GM23338 (cell line): Measurements from ENCODE around the gene RHEBL1.

Experiments
- CREB1 ChIP-seq: fragments of 250-450 bp; sonication (Bioruptor Pico); IDR thresholded peaks from 2 replicates; pipeline ENCODE4 v1.5.0; 2020; ENCODE audit warnings: low read depth, mild to moderate bottlenecking, moderate library complexity
- CTCF ChIP-seq, 2 experiments: fragments of 200-600 bp in 1 of 2; sonication (generic) in 1 of 2; conservative IDR thresholded peaks; 2 replicates each; pipeline versions ENCODE4 v1.5.1 to v1.6.1; 2016 to 2017; ENCODE audit warnings: antibody characterized with exemption in 2 of 2, low read depth in 2 of 2, mild to moderate bottlenecking in 2 of 2, moderate library complexity in 1 of 2
- EZH2 ChIP-seq: fragments of 200-600 bp; sonication (generic); IDR thresholded peaks from one replicate; pipeline ENCODE4 v1.8.0; 2017; ENCODE audit warnings: antibody characterized with exemption, mild to moderate bottlenecking, low read depth; ENCODE audit not compliant: unreplicated experiment
- JUNB ChIP-seq: IDR thresholded peaks from one replicate; pipeline ENCODE4 v1.6.1; 2016; ENCODE audit warnings: antibody characterized with exemption; ENCODE audit not compliant: unreplicated experiment
- STAT1 ChIP-seq: IDR thresholded peaks from one replicate; pipeline ENCODE4 v1.6.1; 2016; ENCODE audit warnings: antibody characterized with exemption; ENCODE audit not compliant: unreplicated experiment

DNA sequence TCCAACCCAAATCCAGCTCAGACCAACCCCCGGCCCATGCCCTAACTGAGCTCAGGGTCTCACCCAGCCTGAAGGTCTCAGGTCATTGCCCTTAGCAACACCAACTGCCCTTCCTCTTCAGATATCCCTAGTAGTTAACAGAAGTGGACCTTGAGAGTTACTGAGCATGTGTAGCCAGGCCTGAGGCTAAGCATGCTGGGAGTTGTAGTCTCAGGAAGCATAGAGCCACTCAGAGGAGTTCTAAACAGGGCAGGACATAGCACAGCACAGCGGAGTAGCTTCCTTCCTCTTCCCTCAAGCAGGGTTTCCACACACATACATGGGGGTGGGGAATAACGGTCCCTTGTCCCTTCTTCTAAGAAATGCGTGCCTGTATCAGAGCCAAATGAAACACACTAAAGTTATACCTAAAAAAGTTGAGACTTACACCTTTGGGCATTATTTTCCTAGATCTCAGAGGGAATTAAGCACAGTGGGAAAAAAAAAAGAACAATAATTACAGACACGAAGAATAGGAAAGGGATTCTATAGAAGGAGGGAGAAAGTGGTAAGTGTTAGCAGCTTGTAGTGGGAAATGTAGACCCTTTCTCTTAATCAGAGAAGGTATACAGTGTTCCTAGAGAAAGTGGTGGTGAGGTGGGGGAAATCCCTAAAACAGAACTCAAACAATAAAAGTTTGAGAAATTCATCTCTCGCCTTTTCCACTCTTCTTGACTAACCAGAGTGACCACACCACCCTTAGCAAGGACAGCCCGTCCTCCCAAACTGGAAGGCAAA is 13.6 kb downstream of the RHEBL1 start:
- TF ChIP-seq CTCF (conservative IDR thresholded peaks at IDR 0.05; ENCODE audit: low read depth in 2 of 2) (no peak), JUNB (no peak), EZH2 (no peak), CREB1 (CRISPR knock-in tag) (no peak), STAT1 (no peak)
